Cardiac muscle cell (in vitro differentiated cells and primary cell): ENCODE data around the gene ANKZF1. TPM values are rescaled to one million over a fixed set of nuclear protein-coding genes. Genes with fewer than 3 reads are reported as not detected.

ENCODE experiments used
- DNase-seq, 2 donors: peaks; one replicate each; pipeline versions ENCODE4 v3.0.0 to v3.0.0-alpha.2; 2010 to 2017; ENCODE audit warnings: low read depth in 1 of 2, low spot score in 1 of 2
- H3K27ac ChIP-seq: fragments of 200-600 bp; sonication (generic); 2 replicates; pipeline ENCODE4 v1.5.1; 2016
- H3K27me3 ChIP-seq: fragments of 200-600 bp; sonication (generic); 2 replicates; pipeline ENCODE4 v1.6.0; 2016; ENCODE audit warnings: control low read depth
- H3K36me3 ChIP-seq: fragments of 200-600 bp; sonication (generic); 2 replicates; pipeline ENCODE4 v1.5.1; 2016; ENCODE audit warnings: control low read depth
- H3K4me1 ChIP-seq: fragments of 200-600 bp; sonication (generic); 2 replicates; pipeline ENCODE4 v1.8.1; 2017; ENCODE audit warnings: low read depth, mild to moderate bottlenecking, mixed run types
- H3K4me3 ChIP-seq: fragments of 200-600 bp; sonication (generic); 2 replicates; pipeline ENCODE4 v1.5.1; 2016; ENCODE audit warnings: mild to moderate bottlenecking
- H3K9me3 ChIP-seq: fragments of 200-600 bp; sonication (generic); 2 replicates; pipeline ENCODE4 v1.5.1; 2017; ENCODE audit warnings: low read depth, mild to moderate bottlenecking, control low read depth
- polyA plus RNA-seq: library from polyadenylated mRNA; unstranded; fragments of >200 nt; fragmentation: Nextera tagmentation; extraction: Ambion mirVana; gene quantifications from 2 replicates; pipeline ENCODE4 v1.2.1, GENCODE V29; 2016
- total RNA-seq: library from RNA; depleted of rRNA; stranded (reverse); fragments of >200 nt; gene quantifications from 2 replicates; pipeline ENCODE4 v1.2.3, GENCODE V29; 2016
- TF ChIP-seq, protein P1 (sequence below): IDR thresholded peaks from 2 replicates; pipeline ENCODE4 v1.5.1; 2012; ENCODE audit warnings: low read depth, mild to moderate bottlenecking, low read length

ANKZF1 gene
- total and polyA plus RNA-seq, 2 experiments from 2014 or later = 139 to 175 TPM

- Histone ChIP-seq H3K4me1 (no peaks in the 10 kb centered on the region), H3K27me3 (no peaks in the 10 kb centered on the region), H3K4me3 (no peak overlapping the region), H3K9me3 (no peaks in the 10 kb centered on the region), H3K36me3 (peaks cover 8% of the 10 kb centered on the region), H3K27ac (no peak overlapping the region)
- no peak for DNase-seq
- TF ChIP-seq, protein P1, sequence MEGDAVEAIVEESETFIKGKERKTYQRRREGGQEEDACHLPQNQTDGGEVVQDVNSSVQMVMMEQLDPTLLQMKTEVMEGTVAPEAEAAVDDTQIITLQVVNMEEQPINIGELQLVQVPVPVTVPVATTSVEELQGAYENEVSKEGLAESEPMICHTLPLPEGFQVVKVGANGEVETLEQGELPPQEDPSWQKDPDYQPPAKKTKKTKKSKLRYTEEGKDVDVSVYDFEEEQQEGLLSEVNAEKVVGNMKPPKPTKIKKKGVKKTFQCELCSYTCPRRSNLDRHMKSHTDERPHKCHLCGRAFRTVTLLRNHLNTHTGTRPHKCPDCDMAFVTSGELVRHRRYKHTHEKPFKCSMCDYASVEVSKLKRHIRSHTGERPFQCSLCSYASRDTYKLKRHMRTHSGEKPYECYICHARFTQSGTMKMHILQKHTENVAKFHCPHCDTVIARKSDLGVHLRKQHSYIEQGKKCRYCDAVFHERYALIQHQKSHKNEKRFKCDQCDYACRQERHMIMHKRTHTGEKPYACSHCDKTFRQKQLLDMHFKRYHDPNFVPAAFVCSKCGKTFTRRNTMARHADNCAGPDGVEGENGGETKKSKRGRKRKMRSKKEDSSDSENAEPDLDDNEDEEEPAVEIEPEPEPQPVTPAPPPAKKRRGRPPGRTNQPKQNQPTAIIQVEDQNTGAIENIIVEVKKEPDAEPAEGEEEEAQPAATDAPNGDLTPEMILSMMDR = no peak
Observed at GRCh38 chr2:219204425-219205164, 25.0 kb upstream of the ANKZF1 start.

DNA sequence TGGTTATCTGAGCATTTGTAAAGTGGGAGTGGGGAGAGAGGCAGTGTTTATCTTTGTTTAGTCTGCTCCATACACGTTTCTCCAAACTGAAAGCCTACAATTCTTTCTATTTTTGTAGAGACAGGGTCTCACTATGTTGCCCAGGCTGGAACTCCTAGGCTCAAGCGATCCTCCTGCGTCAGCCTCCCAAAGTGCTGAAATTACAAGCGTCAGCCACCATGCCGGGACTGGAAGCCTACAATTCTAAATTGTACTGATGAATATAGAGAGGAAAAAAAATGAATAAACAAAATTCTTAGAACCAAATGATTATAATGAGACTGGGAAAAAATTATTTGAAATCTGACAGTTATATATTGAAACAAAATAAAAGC lies 24.5 kb upstream of the ANKZF1 start:
- Histone ChIP-seq H3K9me3 (no peaks in the 10 kb centered on the region), H3K36me3 (peaks cover 8% of the 10 kb centered on the region), H3K4me1 (no peaks in the 10 kb centered on the region), H3K27ac (no peak overlapping the region), H3K27me3 (no peaks in the 10 kb centered on the region), H3K4me3 (no peak overlapping the region)
- TF ChIP-seq, protein P1 = no peak
- no peak for DNase-seq

GRCh38 chr2:219205981-219206327 lies 23.7 kb upstream of the ANKZF1 start:
- Histone ChIP-seq H3K9me3 (no peaks in the 10 kb centered on the region), H3K36me3 (peaks cover 8% of the 10 kb centered on the region), H3K27me3 (no peaks in the 10 kb centered on the region), H3K27ac (peak overlapping the region; percentile 86), H3K4me3 (peak overlapping the region; percentile 69), H3K4me1 (no peaks in the 10 kb centered on the region)
- DNase-seq = no peak
- TF ChIP-seq, protein P1 = no peak

- TF ChIP-seq, protein P1 = no peak
- H3K27ac ChIP-seq = peak within 1 kb of the TSS; percentile 86
- H3K27me3 ChIP-seq = no peaks in the 10 kb centered on the region
- H3K4me1 ChIP-seq = no peaks in the 10 kb centered on the region
- peak; percentile 95 to 97 for DNase-seq
- H3K4me3 ChIP-seq = peak within 1 kb of the TSS; percentile 69
- peaks cover 8% of the 10 kb centered on the region for H3K36me3 ChIP-seq
- no peaks in the 10 kb centered on the region for H3K9me3 ChIP-seq
Observed at GRCh38 chr2:219206328-219207133, 23.1 kb upstream of the ANKZF1 start, which contains the start of gene ZFAND2B. Gene ZFAND2B (plus strand): TSS chr2:219206782. CDS start chr2:219206988, 206 bp downstream.

DNA sequence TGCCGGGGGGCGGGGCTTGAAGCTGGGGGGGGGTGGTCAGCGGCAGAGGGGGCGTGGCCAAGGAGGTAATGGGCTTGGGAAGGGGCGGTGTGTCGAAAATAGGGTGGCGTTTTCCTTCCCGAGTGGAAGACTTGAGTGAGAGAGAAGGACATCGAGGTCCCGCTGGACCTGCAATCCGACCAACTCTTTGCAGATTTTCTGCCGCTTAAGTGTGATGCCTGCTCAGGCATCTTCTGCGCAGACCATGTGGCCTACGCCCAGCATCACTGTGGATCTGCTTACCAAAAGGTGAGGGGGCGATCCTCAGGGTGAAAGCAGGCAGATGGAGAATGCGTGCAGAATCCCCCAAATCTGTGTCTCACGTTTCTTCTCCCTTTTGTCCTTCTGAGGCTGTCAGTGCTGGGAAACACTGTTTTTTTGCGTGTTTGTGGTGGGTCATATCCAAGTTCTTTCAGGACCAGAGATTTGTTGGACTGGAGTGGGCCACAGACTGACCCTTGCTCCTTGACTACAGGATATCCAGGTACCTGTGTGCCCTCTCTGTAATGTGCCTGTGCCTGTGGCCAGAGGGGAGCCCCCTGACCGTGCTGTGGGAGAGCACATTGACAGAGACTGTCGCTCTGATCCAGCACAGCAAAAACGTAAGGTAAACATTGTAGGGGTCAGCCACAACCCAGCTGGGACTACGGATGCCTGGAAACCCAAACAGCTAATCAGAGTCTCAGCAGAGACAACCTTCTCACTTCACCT lies 22.3 kb upstream of the ANKZF1 start:
- H3K4me3 ChIP-seq = peak overlapping the region; percentile 69
- no peak for DNase-seq
- no peaks in the 10 kb centered on the region for H3K4me1 ChIP-seq
- H3K36me3 ChIP-seq = peaks cover 8% of the 10 kb centered on the region
- no peaks in the 10 kb centered on the region for H3K9me3 ChIP-seq
- TF ChIP-seq, protein P1 = no peak
- H3K27ac ChIP-seq = peak overlapping the region; percentile 86
- H3K27me3 ChIP-seq = no peaks in the 10 kb centered on the region
